ENCODE measurements around the gene ENTPD5. TPM values are rescaled to one million over a fixed set of nuclear protein-coding genes. Genes with fewer than 3 reads are reported as not detected.

The ENTPD5 gene, protein sequence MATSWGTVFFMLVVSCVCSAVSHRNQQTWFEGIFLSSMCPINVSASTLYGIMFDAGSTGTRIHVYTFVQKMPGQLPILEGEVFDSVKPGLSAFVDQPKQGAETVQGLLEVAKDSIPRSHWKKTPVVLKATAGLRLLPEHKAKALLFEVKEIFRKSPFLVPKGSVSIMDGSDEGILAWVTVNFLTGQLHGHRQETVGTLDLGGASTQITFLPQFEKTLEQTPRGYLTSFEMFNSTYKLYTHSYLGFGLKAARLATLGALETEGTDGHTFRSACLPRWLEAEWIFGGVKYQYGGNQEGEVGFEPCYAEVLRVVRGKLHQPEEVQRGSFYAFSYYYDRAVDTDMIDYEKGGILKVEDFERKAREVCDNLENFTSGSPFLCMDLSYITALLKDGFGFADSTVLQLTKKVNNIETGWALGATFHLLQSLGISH
- 14.6 TPM for total RNA-seq

DNA sequence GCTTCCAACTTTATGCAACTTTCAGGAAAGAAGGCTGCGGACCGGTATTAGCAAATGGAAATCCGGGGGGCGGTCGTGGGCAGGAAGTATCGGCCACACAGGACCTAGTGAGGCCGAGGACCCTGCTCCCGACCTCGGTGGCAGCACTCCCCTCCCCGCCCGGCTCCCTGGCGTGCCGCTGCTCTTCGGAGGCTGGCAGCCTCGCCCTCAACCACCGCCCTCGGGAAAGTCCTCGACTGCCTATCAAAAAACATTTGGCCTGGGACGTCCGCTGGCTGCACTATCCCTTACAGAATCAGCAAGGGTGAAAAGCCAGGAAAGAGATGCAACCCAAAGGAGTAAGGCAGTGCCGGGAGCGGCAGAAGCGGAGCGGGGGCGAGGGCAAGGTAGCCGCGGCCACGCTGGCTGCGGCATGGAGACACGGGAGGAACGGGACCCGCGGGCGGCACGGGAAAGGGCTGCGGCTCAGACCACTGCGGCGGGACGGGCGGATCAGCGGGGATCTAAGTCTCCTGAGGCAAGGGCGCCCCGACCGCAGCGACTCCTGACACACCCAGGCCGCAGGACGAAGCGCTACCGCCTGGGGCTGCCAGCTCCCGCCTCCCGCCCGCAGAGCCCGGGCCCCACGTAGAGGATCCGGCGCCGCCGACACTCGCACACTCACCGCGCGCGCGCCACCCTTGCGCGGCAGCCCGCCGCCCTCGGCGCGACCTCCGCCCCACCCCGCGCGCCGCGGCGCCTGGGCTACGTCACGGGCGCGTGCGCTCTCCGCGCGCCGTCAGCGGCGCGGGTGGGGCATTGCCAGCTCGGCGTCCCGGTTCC lies at the start of gene ENTPD5, which contains the start of gene BBOF1:
Gene ENTPD5, minus strand, starts transcription at position 703 of the 822 bp plus-strand sequence. CDS start 31,186 bp downstream, outside the sequence.
Gene BBOF1, plus strand, starts transcription at position 764 of the 822 bp plus-strand sequence. CDS start 130 bp downstream, outside the sequence.
- peak; percentile 93 for DNase-seq

DNA sequence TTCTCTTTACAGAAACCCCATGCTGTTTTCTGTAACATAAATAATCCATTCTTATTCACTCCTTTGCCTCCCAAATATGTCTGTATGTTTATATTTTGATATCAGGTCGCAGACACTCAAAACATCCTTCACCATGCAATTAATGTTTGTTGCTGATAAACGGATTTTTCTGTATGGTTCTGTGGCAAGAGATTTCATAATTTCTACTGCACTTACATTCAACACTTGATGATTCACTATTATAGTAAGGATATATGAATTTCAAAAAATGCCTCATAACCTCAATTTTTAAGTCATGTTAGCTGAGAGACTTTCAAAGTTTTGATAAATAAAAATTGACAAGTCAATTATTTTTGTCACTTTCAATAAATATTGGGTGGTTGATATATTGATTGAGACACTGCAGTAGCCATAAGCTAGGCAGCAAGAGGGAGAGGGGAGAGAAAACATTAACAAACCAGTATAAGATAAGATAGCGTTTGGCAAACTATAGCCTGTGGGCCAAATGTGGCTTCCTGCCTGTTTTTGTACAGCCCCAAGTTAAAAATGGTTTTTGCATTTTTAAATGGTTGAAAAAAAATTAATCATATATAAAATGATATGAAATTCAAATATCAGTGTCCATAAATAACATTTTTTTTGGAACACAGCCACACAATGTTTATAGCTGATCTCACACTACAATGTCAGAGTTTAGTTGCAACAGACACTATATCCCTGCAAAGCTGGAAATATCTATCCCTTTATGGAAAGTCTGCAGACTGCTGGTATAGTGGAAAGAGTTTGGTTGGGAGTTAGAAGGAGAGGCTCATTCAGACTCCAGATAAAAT lies 46.9 kb upstream of the ENTPD5 start:
- DNase-seq = no peak

DNA sequence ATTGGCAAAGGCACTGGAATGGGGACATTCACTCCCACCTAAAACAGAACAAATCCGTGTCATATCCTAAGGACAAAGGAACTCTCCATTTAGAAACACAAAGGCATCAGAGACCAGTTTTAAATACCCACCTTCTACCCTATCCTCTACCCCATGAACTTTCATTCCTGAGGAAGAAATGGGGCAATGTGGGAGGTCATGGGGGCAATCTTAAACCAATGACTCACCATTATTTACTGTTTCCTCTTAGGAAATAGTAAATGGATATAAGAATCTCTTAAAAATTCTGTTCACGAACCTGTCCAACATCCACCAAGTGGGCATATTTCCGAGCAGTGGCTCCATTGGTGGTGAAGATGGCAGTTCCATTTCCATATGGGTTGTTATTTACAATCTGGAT lies 45.8 kb upstream of the ENTPD5 start:
- no peak for DNase-seq

DNA sequence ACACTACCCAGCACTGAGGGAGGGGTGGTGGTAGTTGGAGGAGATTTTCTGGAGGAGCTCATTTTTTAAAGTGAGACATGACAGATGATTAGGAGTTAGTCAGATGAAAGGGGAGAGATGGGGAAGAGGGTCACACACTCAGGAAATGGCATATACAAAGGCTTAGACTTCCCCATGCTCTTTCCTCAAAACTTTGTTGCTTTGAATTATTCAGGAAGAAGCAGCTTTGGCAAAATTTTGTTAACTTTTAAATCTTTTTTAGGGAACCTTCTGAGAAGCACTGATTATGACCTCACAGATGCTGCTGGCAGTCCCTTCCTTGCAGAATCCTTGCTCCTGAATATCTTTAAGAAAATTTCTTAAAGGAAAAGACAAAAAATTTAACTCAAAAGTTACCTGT lies 45.3 kb upstream of the ENTPD5 start:
- no peak for DNase-seq

DNA sequence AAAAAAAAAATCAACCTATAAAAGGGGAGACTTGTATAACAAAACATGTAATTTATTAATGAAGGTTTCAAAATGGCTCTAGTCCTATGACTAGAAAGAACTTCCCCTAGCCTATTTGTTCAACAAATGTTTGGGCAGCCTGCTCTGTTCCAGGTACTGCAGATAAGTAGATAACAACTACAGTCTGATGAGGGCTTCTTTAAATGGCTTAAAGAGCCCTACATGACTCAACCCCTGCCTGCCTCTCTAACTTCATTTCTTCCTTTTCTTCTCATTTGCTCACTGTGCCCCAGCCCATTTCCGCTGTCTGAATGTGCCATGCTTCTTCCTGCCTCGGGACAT lies 43.7 kb upstream of the ENTPD5 start:
- no peak for DNase-seq

DNA sequence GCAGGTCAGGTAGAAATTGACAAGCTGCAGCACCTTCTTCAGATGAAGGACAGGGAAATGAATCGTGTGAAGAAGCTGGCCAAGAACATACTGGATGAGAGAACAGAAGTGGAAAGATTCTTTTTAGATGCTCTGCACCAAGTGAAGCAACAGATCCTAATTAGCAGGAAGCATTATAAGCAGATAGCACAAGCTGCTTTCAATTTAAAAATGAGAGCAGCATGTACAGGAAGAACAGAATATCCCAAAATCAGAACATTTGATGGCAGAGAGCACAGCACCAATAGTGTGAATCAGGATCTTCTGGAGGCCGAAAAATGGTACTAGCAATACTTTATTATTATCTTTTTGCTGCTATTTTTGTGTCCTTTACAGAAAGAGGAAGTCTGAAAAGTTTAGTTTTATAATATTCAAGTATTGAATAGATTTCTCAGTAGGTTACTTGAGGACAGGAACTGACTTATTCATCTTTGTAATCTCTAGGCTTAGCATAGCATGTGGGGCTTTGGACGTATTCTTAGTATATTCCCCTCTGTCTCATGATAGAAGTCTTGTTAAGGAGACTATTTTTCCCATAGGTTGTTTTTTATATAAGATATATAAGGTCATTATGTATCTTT lies 30.9 kb upstream of the ENTPD5 start:
- DNase-seq = no peak

DNA sequence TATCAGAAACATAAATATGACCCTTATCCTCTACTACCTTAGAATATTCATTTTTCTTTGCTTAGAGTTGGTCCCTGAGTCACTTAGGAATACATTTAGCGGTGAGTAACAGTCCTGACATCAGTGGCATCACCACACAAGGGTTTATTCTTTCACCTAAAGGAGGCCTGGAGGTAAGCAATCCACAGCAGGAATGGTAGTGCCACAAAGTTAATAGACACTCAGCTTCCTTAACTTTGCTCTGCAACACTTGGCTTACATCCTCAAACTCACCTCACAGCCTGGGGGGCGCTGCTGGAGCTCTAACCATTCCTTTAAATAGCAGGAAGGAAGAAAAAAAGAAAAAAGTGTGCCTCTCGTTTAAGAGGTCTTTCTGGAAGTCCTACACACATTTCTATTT lies 29.2 kb upstream of the ENTPD5 start:
- no peak for DNase-seq

DNA sequence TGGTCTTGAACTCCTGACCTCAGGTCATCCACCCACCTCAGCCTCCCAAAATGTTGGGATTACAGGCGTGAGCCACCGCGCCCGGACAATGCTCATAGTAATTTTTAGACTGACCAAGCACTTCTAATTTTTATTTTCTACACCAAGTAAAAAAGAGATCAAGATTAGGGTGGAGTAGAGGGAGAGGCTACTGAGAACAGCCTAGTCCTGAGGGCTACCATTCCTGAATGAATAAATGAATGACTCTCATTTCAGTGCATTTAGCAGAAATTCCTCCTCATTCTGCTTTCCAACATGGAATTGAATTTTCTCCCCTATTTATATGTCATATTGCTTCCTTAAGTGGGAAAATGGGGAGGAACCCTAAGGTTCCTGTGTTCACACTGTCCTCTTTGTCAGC lies 26.4 kb upstream of the ENTPD5 start:
- DNase-seq = no peak

DNA sequence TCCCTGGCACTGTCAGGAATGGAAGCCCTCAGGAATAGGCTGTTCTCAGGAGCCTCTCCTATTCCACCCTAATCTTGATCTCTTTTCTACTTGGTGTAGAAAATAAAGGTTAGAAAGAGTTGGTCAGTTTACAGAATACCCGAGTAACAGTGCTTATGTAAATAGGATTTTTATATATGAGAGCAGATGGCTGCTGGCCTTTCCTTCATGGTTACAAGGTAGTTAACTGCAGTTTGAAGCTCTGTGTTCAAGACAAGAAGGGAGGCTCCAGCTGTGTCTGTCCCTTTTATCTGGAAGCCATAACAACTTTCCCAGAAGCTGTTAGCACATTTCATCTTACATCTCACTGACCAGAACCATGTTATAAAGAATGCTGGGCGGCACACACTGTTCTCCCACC lies 23.2 kb upstream of the ENTPD5 start:
- no peak for DNase-seq

DNA sequence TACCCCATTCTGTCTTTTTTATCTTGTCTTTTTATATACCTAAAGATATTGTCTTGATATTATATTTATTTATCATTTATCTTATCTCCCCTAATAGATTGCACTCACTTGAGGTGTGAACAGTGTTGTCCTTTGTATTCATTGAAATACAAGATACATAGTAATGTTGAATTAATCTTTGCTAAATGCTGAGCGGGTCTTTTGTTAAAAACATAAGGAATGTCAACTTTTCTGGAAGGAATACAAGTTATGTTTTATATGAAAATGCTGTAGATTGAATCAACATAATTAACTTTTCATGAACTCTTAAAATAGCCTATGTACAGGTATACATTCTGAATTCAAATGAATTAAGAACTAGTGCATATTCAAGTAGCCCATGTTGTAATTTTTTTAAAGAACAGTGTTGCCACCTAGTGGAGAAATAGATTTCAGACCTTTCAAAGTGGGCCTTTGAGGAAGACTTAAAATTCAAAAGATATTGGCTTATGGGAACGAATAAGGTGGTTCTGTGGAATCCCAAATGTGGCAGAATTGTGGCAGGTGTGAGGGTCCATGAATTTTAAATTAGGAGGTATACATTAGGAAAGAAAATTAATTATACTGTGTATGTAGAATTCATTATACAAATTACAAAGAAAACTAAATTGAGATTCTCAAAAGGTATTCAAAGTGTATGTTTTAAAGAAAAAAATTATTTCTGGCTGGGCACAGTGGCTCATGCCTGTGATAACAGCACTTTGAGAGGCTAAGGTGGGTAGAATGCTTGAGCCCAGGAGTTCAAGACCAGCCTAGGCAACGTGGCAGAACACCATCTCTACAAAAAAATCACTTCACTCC lies 19.2 kb upstream of the ENTPD5 start:
- DNase-seq = peak; percentile 76

DNA sequence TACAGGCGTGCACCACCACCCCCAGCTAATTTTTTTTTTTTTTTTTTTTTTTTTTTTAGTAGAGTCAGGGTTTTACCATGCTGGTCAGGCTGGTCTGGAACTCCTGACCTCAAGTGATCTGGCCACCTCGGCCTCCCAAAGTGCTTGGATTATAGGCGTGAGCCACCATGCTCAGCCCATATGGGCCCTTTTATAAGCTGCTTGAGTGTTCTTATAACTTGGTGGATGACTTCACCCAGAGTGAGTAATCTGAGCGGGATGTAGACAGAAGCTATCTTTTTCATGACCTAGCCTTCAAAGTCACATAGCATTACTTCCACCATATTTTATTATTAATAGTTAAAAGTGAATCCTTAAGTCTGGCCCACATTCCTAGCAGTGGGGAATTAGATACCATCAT lies 16.5 kb upstream of the ENTPD5 start:
- DNase-seq = no peak

DNA sequence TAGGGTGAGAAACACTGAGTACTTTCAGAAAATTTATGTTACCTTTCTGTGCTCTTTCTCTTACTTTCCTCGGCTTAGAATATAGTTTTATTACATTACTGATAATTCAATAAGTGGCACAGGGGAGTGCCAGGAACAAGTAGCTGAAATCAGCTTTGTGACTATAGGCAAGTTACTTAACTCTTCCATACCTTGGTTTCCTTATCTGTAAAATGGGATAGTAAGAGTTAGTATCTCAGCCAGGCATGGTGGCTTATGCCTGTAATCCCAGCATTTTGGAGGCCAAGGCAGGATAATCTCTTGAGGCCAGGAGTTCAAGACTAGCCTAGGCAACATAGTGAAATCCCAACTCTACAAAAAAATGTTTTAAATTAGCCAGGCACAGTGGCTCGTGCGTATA lies 15.5 kb upstream of the ENTPD5 start:
- no peak for DNase-seq

DNA sequence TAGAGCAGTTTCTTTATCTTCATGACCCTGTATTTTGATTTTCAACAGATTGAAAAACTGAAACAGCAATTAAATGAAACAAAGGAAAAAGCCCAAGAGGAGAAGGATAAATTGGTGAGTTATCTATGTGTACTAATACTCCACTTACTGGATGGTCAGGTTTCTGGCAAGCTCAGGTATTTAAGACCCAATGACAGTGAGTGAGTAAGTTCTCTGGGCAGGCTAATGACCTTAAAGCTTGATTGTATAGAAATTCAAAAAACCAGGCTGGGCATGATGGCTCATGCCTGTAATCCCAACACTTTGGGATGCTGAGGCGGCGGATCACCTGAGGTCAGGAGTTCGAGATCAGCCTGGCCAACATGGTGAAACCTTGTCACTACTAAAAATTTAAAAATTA lies 10.0 kb upstream of the ENTPD5 start:
- DNase-seq = no peak

DNA sequence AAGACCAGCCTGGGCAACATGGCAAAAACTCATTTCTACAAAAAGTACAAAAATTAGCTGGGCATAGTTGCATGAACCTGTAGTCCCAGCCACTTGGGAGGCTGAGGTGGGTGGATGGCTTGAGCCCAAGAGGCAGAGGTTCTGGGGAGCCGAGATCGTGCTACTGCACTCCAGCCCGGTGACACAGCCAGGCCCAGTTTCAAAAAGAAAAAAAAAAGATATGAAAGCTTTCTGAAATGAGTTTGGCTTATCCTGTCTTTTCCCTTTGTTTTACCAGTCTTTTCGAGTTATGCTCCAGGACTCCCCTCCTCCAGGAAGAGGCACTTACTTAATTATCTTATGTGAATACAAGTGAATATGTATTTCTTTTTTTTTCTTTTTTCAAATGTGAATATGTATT lies 3.3 kb upstream of the ENTPD5 start:
- no peak for DNase-seq

DNA sequence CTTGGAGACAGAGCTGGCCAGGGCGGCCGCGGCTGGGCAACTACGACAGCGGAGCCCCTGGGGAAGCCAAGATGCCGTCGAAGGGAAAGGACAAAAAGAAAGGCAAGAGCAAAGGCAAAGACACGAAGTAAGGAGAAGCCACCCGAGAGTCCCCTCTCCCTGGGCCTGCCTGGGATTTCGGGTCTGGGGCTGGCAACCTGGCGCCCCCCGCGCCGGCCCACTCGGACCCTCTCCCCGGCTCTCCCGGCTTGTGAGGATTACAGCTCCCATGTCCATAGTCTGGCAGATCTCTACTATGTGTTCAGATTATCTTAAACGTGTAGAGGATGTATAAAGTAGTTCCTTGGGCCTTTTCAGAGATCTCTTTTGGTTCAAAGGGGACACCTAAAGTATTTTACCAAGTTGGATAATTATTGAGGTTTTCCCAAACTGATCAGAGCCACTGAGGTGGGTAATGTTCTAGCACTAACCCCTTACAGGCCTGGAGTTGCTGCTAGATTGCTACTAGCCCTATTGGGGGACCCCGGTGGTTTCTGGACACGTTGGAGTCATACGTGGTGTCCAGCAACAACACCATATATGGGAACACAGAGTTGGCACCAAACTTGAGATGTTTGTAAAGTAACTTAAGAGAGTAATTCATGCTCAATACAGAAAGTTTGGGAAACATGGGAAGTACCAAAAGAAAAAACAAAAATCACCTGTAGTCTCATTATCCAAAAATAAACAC lies 485 bp upstream of the ENTPD5 start:
- DNase-seq = peak; percentile 32

DNA sequence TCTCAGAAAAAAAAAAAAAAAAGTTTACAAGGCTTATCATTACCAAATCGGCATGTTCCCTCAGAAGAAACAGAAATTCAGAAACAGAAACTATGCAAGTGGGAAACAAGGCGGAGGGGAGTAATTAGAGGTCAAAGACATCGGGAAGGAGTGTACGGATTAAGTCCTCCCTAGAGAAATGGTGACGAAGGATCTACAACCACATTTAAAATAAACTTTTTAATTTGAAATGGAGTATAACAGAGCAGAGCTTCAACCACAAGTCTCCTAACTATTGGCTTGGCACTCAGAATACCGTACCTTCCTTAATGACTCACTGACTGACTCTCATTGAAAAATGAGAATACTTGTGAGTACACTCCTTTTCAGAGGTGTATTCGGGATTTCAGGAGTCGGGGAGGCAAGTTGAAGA lies 908 bp downstream of the ENTPD5 start:
- DNase-seq = no peak

DNA sequence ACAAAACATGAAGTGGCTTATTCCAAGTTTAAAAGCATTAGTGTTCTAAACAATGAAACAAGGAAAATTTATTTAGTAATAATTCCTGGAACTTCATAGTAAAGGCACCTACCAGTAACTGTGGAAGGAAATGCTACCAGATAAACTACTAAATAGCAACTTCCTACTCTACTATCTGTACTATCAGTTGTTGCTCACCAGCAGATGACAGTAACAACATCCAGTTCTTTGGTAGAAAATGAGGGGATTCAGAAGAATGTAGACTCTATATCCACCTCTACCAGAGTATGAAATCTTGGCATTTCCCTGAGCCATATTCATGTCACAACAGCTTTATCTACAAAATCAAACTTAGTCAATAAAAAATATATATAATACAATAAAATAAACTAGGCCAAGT lies 3.1 kb downstream of the ENTPD5 start:
- no peak for DNase-seq

DNA sequence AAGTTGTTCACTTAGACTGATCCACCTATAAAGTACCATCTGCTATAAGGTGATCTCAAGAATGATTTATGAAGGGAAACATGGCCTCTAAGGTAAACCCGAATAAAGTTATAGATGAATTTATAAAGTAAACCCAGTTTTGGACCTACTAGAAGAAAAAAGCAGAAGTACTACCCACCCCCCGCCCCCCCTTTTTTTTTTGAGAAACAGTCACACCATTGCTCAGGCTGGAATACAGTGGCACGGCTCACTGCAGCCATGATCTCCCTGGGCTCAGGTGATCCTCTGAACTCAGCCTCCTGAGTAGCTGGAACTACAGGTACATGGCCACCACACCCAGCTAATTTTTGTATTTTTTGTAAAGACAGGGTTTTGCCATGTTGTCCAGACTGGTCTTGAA lies 3.9 kb downstream of the ENTPD5 start:
- DNase-seq = no peak

DNA sequence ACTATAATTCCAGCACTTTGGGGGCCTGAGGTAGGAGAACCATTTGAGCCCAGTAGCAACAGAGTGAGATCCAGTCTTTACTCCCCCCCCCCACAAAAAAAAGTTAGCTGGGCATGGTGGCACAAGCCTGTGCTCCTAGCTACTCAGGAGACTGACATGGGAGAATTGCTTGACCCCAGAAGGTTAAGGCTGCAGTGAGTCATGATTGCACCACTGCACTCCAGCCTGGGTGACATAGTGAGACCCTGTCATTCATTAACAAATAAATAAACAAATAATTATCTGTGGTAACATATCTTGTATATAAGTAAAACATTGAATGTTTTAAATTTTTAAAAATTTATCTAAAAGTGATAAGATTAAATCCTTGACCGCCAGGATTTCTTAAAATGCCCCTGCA lies 4.8 kb downstream of the ENTPD5 start:
- no peak for DNase-seq

DNA sequence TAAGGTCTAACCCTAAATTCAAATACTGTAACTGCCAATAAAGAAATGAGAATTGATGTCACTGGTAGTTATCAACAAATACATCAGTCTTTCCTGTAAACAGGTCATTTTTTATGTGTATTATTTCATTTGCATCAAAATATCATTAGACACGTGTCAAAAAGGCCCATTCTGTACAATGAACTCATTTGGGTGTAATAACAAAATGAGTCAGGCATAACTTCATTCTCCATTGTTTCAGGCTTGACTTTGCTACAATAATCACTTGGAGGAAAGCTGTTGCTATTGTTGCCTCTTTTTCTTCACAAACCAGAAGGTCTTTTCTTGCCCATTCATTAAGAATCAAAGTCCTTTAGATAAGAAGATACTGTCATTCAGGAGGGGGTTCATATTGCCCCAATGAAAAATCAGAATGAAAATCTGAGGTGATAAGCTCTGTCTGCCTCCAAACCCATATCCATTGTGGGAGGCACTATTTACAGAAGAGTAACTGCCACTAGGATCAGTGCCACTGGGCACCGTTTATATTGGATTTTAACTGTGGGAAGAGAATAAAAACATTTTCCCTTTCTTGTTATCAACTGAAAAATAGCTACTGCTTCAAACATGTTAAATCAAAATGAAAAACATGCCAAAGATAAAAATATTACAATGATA lies 10.1 kb downstream of the ENTPD5 start:
- DNase-seq = no peak

Data from tongue (tissue), 2 donors.